ENCODE results near the gene EIF3K. TPM values are rescaled to one million over a fixed set of nuclear protein-coding genes. Genes with fewer than 3 reads are reported as not detected.

EIF3K gene
- total RNA-seq, 1 donor, result 491 TPM

GRCh38 chr19:38675611-38676010, 56.6 kb downstream of the EIF3K start:
- no peak for DNase-seq (ENCODE audit: low read depth)
- no peak overlapping the region for H3K4me3 ChIP-seq (ENCODE audit: low read depth, low read length)
- no peak for TF ChIP-seq CTCF (IDR thresholded peaks at IDR 0.05; ENCODE audit: insufficient read depth, low read length)

GRCh38 chr19:38676023-38676877, 57.3 kb downstream of the EIF3K start:
- peak; percentile 73 for DNase-seq (ENCODE audit: low read depth)
- no peak for TF ChIP-seq CTCF (IDR thresholded peaks at IDR 0.05; ENCODE audit: insufficient read depth, low read length)
- no peak overlapping the region for H3K4me3 ChIP-seq (ENCODE audit: low read depth, low read length)

DNA sequence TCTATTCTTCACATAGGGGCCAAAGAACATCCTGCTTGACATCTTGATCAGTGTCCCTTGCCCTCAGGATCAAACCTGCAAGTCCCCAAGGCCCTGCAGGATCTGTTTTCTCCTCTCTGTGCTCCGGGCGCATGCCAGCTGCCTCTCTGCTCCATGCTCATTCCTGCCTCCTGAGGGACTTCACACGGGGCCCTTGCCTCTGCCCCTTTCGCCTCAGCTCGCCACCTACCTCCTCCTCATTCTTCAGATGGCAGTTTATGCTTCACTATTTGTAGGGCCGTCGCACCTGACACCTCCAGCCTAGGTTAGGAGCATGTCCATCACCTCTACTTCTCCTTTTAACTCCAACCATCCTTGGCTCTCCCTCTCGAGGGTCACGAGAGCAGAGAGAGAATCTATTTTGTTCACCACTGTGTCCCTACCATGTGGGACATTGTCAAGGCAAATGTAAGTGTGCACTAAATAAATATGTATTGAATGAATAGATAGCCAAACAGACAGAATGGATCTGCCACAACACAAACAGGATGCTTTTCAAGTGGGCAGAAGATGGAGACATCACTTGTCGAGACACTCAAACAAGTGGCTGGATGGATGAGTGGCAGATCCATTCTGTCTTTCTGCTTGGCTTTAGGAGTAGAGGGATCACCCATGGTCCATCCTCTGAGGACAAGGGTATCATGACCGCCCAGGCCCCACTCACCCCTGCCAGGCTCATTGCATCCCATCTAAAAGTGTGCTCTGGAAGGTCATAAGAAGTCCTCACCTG, 58.1 kb downstream of the EIF3K start:
- no peak for TF ChIP-seq CTCF (IDR thresholded peaks at IDR 0.05; ENCODE audit: insufficient read depth, low read length)
- no peak for DNase-seq (ENCODE audit: low read depth)
- no peak overlapping the region for H3K4me3 ChIP-seq (ENCODE audit: low read depth, low read length)

DNA sequence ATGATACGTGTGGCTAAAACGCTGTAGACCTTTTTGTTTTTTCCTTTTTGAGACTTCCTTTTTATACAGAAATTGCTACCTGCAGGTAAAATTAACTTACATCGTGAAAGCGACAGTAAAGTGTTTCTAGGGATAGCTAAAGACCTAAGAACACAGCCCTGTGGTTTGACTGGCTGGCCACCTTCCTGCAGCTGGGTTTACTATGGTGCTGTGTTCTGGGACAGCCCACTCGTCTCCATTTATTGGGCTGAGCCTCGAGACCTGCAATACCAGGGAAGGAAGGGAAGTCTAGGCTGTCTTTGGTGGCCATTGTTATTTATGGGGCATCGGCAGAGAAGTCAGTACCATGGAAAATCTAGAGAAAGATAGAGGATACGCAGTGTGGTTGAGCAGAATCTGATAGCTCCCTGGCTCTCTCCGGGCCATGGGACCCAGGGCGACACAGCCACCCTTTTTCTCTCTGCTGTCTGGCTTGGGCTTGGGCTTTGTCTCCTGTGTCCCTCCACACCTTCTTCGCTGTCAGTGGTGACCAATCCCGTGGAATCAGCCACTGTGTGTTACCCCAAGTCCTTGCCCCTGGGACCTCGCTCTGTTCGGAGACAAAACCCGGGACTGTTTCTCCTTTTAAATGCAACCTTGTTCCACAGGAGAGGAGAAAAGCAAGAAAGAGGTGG, 59.4 kb downstream of the EIF3K start:
- no peak for TF ChIP-seq CTCF (IDR thresholded peaks at IDR 0.05; ENCODE audit: insufficient read depth, low read length)
- DNase-seq (ENCODE audit: low read depth), result no peak
- no peak overlapping the region for H3K4me3 ChIP-seq (ENCODE audit: low read depth, low read length)

- no peak for DNase-seq (ENCODE audit: low read depth)
- TF ChIP-seq CTCF (IDR thresholded peaks at IDR 0.05; ENCODE audit: insufficient read depth, low read length), result no peak
- H3K4me3 ChIP-seq (ENCODE audit: low read depth, low read length), result no peak overlapping the region
Observed at GRCh38 chr19:38678891-38679494, 60.0 kb downstream of the EIF3K start.

- H3K4me3 ChIP-seq (ENCODE audit: low read depth, low read length), result no peak overlapping the region
- no peak for DNase-seq (ENCODE audit: low read depth)
- no peak for TF ChIP-seq CTCF (IDR thresholded peaks at IDR 0.05; ENCODE audit: insufficient read depth, low read length)
Observed at GRCh38 chr19:38679839-38680238, 60.9 kb downstream of the EIF3K start.
